Left lung (tissue), 10 donors: ENCODE results near the gene SEMA6A. TPM values are rescaled to one million over a fixed set of nuclear protein-coding genes. Genes with fewer than 3 reads are reported as not detected.

ENCODE experiments used
- ATAC-seq: fragments of 200-7000 bp; cut with Tn5 transposase; one replicate; pipeline ENCODE4 v1.9.1; 2020; ENCODE audit warnings: moderate library complexity
- DNase-seq, 4 donors: peaks; one replicate each; pipeline ENCODE4 v3.0.0-alpha.2; 2013 to 2020
- H3K27ac ChIP-seq, 2 donors: fragments of 200-600 bp; sonication (generic) in 1 of 2; one replicate each; pipeline versions ENCODE4 v1.5.0 to v1.8.0; 2020 to 2021
- H3K27me3 ChIP-seq, 2 donors: fragments of 200-600 bp; sonication (generic) in 1 of 2; one replicate each; pipeline versions ENCODE4 v1.5.0 to v1.8.0; 2020 to 2021
- H3K36me3 ChIP-seq, 2 donors: fragments of 200-600 bp; sonication (generic) in 1 of 2; one replicate each; pipeline versions ENCODE4 v1.5.0 to v1.8.0; 2020 to 2021
- H3K4me1 ChIP-seq, 2 donors: fragments of 200-600 bp; one replicate each; pipeline ENCODE4 v1.8.0; 2021
- H3K4me3 ChIP-seq, 2 donors: fragments of 200-600 bp; sonication (generic) in 1 of 2; one replicate each; pipeline versions ENCODE4 v1.5.0 to v1.8.0; 2020 to 2021; ENCODE audit warnings: mild to moderate bottlenecking in 1 of 2
- H3K9me3 ChIP-seq, 2 donors: fragments of 200-600 bp; sonication (generic) in 1 of 2; one replicate each; pipeline versions ENCODE4 v1.5.0 to v1.8.0; 2020 to 2021
- intact Hi-C, 2 donors: fragments of 100-400 bp; cut with DNase I; formaldehyde crosslinking; loops; one replicate each; pipeline versions ENCODE4 v1.11.2 to v1.14.2; 2022
- polyA plus RNA-seq, 6 donors: library from polyadenylated mRNA; unstranded; fragments of 120-200 nt; gene quantifications; one replicate each; pipeline ENCODE4 v1.2.1, GENCODE V29; 2013; ENCODE audit not compliant: insufficient read length in 6 of 6
- total RNA-seq, 2 donors: library from RNA; stranded (reverse); fragmentation: NEBNext Ultra II Directional; extraction: Animal tissue kit (Norgen Biotek cat#: 25700); gene quantifications; one replicate each; pipeline ENCODE4 v1.2.1, GENCODE V29; 2021
- TF ChIP-seq, protein P1 (sequence below), 2 donors: fragments of 200-600 bp; sonication (generic) in 1 of 2; IDR thresholded peaks; one replicate each; pipeline versions ENCODE4 v1.5.0 to v1.8.0; 2021; ENCODE audit warnings: antibody characterized with exemption in 2 of 2
- donor health status: DM: no; HTN: yes; CAD: no.
- donor health status: DM: no; HTN: no; CAD: no.

SEMA6A gene
- total and polyA plus RNA-seq, 8 donors, result 15.3 to 45.8 (median 39.6) TPM

GRCh38 chr5:116404016-116404415 is 170.6 kb downstream of the SEMA6A start:
- H3K27me3 ChIP-seq, result no peaks in the 10 kb centered on the region
- no peak for DNase-seq
- H3K9me3 ChIP-seq, result no peaks in the 10 kb centered on the region
- intact Hi-C loops, result no loop called here
- no peak for ATAC-seq
- H3K4me3 ChIP-seq, result no peak overlapping the region
- H3K4me1 ChIP-seq, result no peaks in the 10 kb centered on the region
- TF ChIP-seq, protein P1, sequence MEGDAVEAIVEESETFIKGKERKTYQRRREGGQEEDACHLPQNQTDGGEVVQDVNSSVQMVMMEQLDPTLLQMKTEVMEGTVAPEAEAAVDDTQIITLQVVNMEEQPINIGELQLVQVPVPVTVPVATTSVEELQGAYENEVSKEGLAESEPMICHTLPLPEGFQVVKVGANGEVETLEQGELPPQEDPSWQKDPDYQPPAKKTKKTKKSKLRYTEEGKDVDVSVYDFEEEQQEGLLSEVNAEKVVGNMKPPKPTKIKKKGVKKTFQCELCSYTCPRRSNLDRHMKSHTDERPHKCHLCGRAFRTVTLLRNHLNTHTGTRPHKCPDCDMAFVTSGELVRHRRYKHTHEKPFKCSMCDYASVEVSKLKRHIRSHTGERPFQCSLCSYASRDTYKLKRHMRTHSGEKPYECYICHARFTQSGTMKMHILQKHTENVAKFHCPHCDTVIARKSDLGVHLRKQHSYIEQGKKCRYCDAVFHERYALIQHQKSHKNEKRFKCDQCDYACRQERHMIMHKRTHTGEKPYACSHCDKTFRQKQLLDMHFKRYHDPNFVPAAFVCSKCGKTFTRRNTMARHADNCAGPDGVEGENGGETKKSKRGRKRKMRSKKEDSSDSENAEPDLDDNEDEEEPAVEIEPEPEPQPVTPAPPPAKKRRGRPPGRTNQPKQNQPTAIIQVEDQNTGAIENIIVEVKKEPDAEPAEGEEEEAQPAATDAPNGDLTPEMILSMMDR (IDR thresholded peaks at IDR 0.05), result no peak
- no peaks in the 10 kb centered on the region for H3K36me3 ChIP-seq
- H3K27ac ChIP-seq, result no peak overlapping the region

DNA sequence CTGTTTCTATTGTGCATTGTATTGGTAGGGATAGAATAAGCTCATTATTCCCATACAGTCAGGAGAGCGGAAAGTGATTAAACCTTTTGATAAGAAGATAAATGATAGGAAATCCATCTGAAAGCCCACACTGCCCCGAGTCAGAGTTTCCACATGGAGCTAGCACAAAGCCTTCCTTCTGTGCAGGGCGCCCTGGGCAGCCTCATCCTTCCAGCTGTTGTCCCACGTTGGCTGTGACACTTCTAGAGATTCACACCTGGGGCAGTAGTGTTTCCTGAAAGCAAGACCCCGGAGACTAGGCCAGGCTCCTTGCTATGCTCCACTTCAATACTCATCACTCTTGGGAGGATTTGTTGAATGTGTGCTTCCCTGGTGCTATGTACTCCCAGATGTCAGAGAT is 172.4 kb downstream of the SEMA6A start:
- no peak for ATAC-seq

GRCh38 chr5:116401576-116401975 is 173.0 kb downstream of the SEMA6A start:
- intact Hi-C loops, result no loop called here
- H3K4me1 ChIP-seq, result no peaks in the 10 kb centered on the region
- TF ChIP-seq, protein P1 (IDR thresholded peaks at IDR 0.05), result no peak
- H3K9me3 ChIP-seq, result no peaks in the 10 kb centered on the region
- DNase-seq (no peak), ATAC-seq (no peak)
- no peaks in the 10 kb centered on the region for H3K36me3 ChIP-seq
- no peaks in the 10 kb centered on the region for H3K27me3 ChIP-seq
- no peak overlapping the region for H3K4me3 ChIP-seq
- H3K27ac ChIP-seq, result no peak overlapping the region

More for the DNA sequence above, 172.4 kb downstream of the SEMA6A start:
- no peaks in the 10 kb centered on the region for H3K36me3 ChIP-seq
- no peaks in the 10 kb centered on the region for H3K27me3 ChIP-seq
- no peaks in the 10 kb centered on the region for H3K4me1 ChIP-seq
- DNase-seq, result no peak
- intact Hi-C loops, result no loop called here
- TF ChIP-seq, protein P1 (IDR thresholded peaks at IDR 0.05), result no peak
- H3K9me3 ChIP-seq, result no peaks in the 10 kb centered on the region
- no peak overlapping the region for H3K27ac ChIP-seq
- no peak overlapping the region for H3K4me3 ChIP-seq

DNA sequence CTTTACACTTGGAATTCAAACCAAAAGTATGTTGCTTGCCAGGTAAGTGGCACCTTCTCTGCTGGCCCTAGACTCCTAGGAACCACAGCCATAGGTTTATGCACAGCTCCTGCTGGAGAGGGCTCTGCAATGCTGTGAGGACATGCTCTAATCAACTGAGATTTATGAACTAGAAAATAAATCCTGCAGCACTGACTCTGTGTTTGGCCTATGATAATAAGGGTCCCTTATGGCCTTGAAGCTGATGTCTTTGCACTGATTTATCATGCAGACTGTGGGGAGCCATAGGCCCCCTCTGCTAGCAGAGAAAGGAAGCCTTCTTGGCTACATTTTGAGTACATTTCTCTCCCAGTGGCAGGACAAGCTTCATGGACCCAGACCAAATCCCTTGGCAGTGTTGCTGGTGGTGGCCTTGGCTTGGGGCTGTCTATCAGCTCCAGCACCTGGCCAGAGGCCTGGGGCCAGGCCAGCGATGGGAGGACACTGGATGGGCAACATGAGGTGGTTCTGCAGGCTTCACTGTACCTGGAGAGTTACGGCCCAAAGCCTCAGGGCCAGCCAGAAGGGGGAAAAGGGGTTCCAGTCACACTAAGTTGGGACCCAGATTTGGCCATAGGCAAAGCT is 178.0 kb downstream of the SEMA6A start:
- intact Hi-C loops, result no loop called here

GRCh38 chr5:116395631-116396203 is 178.9 kb downstream of the SEMA6A start:
- ATAC-seq, result peak; percentile 66
- H3K9me3 ChIP-seq, result no peaks in the 10 kb centered on the region
- H3K4me1 ChIP-seq, result peaks cover 0 to 6% of the 10 kb centered on the region in 2 donors
- H3K4me3 ChIP-seq, result no peak overlapping the region
- no peak for DNase-seq
- H3K27ac ChIP-seq, result peak overlapping the region; percentile 19 to 38
- intact Hi-C loops, result no loop called here
- TF ChIP-seq, protein P1 (IDR thresholded peaks at IDR 0.05), result no peak
- no peaks in the 10 kb centered on the region for H3K27me3 ChIP-seq
- no peaks in the 10 kb centered on the region for H3K36me3 ChIP-seq

More for the DNA sequence above, 178.0 kb downstream of the SEMA6A start:
- Histone ChIP-seq H3K27me3 (no peaks in the 10 kb centered on the region), H3K36me3 (no peaks in the 10 kb centered on the region), H3K27ac (peak overlapping the region; percentile 19 to 38), H3K4me1 (peaks cover 0 to 6% of the 10 kb centered on the region in 2 donors), H3K9me3 (no peaks in the 10 kb centered on the region), H3K4me3 (no peak overlapping the region)
- DNase-seq, result no peak
- TF ChIP-seq, protein P1 (IDR thresholded peaks at IDR 0.05), result no peak
- ATAC-seq, result no peak
